OCI-LY3 (cell line): ENCODE results near the gene AQR.

Experiments used
- EZH2phosphoT487 ChIP-seq: fragments of 200-600 bp; shearing (Covaris generic); IDR thresholded peaks from 2 replicates; pipeline ENCODE4 v1.6.1; 2018; ENCODE audit warnings: antibody characterized with exemption, mixed run types, low read depth
- TF ChIP-seq, protein P1 (sequence below): fragments of 200-600, 300-600 bp; sonication (generic); IDR thresholded peaks from 2 replicates; pipeline ENCODE4 v1.5.1; 2014; ENCODE audit warnings: antibody characterized with exemption, low read length, low read depth

DNA sequence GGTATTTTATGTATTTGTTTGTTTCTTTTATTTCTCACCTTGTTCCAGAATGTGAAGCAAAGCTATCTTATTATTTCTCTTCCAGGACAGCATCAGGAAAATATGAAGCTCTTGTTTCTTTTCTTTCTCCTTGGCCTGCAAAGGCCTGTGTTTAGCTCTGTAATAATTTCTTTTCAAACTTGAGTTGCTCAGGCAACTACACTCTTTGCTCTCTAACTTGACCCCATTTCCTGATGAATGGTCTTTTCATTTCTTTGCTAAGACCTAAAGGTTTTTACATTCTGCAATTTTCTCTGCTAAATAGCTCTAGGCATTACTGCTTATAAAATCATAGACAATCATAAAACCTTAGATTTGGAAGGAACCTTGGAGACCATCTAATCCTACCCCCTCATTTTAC, 44.7 kb upstream of the AQR start:
- TF ChIP-seq, protein P1, sequence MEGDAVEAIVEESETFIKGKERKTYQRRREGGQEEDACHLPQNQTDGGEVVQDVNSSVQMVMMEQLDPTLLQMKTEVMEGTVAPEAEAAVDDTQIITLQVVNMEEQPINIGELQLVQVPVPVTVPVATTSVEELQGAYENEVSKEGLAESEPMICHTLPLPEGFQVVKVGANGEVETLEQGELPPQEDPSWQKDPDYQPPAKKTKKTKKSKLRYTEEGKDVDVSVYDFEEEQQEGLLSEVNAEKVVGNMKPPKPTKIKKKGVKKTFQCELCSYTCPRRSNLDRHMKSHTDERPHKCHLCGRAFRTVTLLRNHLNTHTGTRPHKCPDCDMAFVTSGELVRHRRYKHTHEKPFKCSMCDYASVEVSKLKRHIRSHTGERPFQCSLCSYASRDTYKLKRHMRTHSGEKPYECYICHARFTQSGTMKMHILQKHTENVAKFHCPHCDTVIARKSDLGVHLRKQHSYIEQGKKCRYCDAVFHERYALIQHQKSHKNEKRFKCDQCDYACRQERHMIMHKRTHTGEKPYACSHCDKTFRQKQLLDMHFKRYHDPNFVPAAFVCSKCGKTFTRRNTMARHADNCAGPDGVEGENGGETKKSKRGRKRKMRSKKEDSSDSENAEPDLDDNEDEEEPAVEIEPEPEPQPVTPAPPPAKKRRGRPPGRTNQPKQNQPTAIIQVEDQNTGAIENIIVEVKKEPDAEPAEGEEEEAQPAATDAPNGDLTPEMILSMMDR, result no peak
- no peak for TF ChIP-seq EZH2phosphoT487
